HG02588 (cell line): ENCODE data around the gene CEMIP2.
"Not testable (repeated sequence)": the region's sequence is repeated elsewhere in the genome, so short reads cannot be mapped to it uniquely, and the experiment has no call there.

Source experiments
- ATAC-seq: cut with Tn5 transposase; IDR thresholded peaks from one replicate; pipeline ENCODE4 v1.9.1; 2021; ENCODE audit warnings: mild to moderate bottlenecking, moderate library complexity; ENCODE audit not compliant: unreplicated experiment

CEMIP2 gene, protein sequence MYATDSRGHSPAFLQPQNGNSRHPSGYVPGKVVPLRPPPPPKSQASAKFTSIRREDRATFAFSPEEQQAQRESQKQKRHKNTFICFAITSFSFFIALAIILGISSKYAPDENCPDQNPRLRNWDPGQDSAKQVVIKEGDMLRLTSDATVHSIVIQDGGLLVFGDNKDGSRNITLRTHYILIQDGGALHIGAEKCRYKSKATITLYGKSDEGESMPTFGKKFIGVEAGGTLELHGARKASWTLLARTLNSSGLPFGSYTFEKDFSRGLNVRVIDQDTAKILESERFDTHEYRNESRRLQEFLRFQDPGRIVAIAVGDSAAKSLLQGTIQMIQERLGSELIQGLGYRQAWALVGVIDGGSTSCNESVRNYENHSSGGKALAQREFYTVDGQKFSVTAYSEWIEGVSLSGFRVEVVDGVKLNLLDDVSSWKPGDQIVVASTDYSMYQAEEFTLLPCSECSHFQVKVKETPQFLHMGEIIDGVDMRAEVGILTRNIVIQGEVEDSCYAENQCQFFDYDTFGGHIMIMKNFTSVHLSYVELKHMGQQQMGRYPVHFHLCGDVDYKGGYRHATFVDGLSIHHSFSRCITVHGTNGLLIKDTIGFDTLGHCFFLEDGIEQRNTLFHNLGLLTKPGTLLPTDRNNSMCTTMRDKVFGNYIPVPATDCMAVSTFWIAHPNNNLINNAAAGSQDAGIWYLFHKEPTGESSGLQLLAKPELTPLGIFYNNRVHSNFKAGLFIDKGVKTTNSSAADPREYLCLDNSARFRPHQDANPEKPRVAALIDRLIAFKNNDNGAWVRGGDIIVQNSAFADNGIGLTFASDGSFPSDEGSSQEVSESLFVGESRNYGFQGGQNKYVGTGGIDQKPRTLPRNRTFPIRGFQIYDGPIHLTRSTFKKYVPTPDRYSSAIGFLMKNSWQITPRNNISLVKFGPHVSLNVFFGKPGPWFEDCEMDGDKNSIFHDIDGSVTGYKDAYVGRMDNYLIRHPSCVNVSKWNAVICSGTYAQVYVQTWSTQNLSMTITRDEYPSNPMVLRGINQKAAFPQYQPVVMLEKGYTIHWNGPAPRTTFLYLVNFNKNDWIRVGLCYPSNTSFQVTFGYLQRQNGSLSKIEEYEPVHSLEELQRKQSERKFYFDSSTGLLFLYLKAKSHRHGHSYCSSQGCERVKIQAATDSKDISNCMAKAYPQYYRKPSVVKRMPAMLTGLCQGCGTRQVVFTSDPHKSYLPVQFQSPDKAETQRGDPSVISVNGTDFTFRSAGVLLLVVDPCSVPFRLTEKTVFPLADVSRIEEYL (N-terminal part only)

DNA sequence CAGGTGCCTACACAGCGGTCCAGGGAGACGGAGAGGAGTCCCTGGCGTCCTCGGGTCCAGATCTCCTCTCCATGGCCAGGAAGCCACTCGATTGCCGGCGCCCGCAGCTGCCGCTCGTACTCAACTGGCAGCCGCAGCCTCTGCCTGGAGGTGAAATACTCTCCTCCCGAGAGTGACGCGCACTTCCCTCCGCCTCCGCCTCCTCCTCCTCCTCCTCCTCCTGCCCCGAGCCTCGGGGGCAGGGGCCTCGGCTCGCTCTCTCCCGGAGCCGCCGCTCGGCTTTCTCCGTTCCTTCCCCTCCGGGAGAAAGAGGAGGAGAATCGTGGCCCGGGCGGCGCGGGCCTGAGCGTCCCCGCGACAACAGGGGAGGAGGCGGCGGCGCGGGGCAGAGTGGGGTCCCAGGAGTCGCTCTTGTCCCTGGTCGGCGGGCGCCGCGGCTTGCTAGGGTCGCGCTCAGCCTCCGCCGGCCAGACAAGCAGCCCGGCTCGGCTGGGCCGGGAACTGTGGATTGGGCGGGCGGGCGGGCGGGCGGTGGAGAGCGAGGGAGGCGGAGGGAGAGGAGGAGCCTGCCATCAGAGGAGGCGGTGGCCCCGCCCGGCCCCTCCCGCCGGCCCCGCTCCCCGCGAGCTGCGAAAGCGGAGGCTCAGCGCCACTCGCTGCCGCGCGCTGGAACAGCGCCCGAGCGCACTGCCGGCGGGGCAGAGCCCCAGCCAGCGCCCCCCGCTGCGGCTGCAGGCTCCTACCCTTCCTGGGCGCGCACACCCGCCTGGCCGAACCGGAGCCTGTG is at the start of gene CEMIP2:
CEMIP2 (minus strand) TSS at position 126 of the 787 bp plus-strand sequence. CDS start 18,140 bp downstream, outside the sequence.
- ATAC-seq = peak; percentile 74

DNA sequence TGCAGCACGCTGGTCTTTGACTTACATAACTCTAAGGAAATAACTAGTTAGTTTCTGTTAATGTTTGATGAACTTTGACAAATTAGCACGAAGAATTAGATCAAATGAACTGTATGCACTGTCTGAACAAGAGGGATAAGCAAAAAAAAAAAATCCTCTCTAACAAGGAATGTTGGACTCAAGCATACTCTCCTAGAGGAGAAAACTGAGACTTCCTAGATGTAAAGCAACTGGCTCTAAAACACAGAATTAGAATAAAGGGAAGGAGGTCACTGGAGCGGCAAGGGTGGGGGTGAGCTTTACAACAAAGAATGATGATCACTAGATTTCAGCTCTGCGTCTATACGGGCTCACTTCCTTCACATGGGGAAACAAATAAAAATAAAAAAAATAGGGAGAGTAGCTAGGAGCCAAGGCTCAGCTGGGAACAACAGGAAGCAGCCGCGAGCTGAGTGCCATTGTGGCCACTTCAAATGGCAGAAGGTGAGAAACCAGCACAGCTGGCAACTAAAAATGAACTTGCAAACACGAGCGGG is 48.7 kb upstream of the CEMIP2 start:
- no peak for ATAC-seq

DNA sequence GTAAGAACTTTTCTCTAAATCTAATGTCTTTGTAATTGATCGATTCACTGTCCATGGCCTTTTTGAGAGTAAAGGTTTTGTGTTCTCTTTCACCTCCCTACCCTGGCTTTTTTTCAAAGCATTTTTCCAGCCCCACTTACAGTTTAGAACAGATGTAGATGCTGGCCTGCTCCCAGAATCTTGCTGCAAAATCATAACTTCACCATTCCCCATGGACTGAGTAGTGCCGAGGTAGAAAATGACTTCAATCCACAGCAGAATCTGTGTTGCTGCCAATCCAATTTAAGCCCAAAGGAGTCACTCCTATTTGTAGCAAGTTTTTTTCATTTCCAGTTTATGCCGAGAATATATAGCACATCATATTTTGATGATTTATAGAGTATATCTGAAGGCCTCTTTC is 46.5 kb upstream of the CEMIP2 start:
- ATAC-seq = no peak

DNA sequence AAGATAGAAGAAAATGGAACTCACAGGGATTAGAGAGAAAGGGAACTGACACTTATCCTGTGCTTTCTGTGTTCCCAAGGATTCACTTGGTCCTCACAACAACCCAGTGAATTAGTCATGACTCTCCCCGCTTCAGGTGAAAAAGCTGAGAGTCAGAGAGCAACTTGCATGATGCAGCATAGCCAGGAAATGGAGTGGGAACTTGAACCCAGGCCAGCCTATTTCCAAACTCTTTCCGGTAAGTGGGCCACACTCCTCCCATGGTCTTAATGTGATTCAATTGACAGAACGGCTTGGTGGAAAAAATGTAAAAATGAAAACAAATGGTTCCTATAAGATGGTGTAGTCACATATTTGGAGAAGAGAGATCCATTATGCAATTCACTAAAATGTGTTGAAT is 45.9 kb upstream of the CEMIP2 start:
- ATAC-seq = no peak

DNA sequence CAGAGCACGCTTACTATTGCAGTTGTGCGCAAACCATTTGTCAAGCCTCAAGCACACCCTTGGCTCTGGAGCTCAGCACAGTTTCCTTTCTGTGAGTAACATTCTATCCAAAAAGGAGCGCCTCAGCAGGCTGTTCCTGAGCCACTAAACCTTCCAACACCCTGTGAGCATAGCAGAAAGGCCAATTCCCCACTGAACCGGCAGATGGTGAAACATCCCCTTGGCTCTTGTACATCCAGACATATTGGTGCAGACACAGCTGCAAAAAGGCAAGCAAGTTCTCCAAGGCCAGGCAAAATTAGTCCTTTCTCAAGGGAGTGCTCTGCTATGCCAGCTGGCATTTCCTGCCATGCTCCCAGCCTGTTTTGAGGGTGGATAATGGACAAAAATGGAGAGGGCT is 44.1 kb upstream of the CEMIP2 start:
- no peak for ATAC-seq

DNA sequence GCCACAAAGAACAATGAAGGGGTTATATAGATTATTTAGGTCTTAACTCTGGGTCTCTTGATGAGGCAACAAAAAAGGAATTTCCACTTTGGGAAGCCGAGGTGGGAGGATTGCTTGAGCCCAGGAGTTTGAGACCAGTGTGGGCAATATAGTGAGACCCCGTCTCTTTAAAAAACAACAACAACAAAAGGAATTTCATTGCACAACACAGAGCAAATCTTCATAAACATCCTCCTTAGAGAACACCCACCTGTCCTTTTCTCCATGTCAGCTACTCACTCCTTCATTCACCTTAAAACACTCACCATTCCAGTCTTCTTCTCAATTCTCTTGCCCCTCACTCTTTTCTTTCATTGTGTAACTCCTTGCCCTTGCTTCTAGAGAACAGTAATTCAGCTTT is 39.8 kb upstream of the CEMIP2 start:
- ATAC-seq = no peak

DNA sequence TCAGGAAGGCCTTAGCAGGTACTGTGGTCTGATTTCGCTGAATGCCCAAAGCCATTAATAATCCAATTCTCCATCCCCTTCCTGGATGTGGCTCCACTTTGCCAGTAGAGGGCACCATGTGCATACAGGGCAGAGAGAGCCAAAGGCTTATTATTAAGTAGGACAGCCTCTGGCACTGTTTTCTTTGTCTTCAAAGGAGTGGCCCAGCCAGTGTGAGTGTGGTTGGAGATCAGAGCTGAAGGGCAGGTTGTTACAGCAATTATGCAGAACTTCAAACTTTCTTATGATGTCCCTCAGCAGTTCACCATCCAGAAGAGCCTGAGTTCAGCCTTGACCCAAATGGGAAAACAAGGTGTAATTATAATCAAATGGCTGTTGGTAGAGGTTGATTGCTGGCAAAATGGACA is 38.6 kb upstream of the CEMIP2 start:
- peak; percentile 95 for ATAC-seq

DNA sequence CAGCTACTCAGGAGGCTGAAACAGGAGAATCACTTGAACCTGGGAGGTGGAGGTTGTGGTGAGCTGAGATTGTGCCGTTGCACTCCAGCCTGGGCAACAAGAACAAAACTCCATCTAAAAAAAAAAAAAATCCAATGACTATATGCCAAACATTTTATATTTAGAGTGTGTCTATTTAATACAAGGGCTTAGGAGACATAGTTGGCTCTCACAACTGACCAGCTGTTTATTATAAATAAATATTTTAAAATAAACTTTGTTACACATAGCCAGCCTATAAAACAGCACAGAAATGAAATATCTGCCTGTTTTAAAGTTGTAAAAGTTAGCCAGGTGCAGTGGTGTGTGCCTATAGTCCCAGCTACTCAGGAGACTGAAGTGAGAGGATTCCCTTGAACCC is 36.8 kb upstream of the CEMIP2 start:
- not testable (repeated sequence) for ATAC-seq

DNA sequence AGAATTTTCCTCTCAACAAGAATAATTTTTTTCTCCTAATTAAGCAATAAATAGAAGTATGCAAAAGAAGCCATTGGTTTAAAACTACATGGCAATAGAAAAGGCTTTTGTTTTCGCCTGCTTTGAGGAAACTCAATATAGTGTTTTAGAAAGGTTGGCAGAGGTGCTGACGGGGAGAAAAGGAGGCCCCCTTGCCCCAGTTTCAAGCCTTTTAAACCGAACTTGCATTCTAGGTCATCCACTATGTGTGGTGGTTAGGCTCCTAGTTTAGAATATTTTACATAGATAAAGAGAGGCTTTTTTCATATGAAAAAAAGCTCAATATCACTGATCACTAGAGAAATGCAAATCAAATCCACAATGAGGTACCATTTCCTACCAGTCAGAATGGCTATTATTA is 33.5 kb upstream of the CEMIP2 start:
- ATAC-seq = no peak

DNA sequence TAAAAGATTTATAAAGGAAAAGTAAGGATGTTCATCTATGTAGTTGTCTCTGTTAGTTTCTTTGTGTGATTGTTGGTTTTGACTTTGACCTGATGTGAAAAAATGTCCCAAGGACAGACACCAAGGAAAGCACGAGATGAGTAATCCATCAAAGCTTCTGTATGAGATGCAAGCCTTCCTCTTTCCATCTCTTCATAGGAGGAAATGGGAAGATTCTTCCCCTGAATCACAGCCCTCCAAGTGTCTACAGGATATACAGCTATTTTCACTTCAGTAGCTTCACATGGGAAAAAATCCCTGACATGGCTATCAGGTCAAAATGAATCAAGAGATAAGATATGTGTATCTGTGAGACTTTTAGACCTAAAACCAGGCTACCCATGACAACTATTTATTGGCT is 29.0 kb upstream of the CEMIP2 start:
- ATAC-seq = no peak

DNA sequence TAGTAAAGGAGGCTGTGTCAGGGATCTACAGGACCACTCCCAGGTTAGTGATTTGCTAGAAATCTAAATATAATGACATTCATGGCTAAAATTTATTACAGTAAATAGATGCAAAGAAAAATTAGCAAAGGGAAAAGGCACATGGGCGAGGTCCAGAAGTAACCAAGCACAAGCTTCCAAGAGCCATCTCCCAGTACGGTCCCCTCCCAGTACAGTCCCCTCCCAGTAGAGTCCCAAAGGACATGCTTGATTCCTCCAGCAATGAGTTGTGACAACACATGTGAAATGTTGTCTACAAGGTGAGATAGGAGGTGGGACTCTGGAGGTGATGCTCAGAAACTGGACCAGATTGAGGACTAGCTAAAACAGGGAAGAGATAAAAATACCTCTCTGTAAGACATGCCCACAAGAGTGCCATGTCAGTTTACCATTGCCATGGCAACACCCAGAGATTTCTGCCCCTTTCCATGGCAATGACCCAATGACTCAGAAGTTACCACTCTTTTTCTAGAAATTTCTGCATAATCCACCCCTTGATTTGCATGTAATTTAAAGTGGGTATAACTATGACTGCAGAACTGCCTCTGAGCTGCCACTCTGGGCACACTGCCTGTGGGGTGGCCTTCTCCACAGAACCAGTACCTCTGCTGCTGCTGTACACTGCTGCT is 27.9 kb upstream of the CEMIP2 start:
- ATAC-seq = no peak

DNA sequence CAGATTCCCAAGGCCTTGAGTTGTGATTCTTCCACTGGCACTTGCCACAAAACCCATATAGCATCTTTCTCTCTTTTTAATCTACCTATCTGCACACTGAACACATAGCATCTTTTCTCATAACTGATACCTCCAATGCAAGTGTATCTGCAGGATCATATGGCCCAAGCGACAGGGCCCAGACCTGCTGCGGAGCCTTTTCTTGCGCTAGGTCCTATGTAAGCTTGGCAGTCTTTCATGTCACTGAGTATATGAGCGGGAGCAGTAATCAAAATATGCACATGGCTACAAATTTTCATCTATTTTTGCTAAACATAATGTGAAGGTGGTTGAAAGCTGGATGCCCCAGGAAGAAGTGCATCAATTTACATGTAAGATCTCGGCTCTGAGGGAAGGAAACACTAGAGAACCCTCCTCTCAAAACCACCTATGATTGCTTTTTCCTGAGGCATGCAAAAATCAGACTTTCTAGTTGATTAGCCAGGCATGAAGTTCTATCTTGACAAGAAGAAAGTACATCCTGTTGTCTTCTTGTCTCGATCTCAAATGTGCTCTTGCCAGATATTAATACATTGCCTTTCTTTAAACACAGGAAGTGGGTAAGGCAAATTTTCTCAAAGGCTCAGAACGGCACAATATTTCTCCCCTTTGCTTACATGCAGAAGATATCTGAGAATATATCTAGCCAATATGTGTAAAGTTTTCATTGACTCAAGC is 26.9 kb upstream of the CEMIP2 start:
- ATAC-seq = peak; percentile 86

DNA sequence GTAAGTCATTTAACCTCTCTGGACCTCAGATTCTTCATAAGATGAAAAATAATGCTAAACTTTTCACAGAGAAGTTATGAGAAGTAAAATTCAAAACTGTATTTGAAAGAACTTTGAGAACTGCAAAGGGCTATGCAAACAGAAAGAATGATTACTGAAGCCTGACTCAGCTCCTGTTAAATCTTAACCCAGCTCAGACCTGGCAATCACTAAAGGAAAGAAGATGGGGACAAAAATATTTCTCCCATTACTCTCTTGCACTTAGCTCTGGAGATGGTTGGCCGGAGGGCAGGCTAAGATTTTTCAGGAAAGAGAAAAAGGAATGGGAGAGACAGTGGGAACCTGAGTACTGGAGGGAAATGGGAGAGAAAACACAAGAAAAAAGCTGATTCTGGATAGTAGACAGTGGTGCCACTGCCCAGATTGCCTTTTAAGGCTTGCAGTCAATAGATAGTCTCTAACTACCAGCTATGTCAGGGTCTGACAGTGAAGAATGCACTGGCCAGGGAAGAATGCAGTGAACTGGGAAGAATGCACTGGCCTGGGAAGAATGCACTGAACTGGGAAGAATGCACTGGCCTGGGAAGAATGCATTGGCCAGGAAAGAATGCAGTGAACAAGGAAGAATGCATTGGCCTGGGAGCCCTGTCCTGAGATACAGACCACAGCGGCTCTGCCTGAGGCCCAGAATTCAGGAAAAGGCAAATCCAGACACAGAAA is 25.2 kb upstream of the CEMIP2 start:
- no peak for ATAC-seq

DNA sequence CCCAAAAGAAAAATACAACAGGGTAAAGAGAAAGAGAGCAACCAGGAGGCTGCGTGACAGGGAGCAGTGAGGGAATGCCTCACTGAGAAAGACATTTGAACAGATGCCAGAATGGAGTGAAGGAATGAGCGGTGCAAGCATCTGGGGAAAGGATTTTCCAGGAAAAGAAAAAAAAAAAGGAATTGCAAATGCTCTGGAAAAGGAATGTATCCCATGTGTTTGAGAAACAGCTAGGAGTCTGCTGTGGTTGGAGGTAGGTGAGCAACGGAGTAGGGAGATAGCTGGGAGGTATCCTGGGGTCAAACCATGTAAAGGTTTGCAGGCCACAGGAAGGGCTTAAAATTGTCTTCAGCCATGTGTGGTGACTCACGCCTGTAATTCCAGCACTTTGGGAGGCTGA is 23.6 kb upstream of the CEMIP2 start:
- ATAC-seq = no peak

DNA sequence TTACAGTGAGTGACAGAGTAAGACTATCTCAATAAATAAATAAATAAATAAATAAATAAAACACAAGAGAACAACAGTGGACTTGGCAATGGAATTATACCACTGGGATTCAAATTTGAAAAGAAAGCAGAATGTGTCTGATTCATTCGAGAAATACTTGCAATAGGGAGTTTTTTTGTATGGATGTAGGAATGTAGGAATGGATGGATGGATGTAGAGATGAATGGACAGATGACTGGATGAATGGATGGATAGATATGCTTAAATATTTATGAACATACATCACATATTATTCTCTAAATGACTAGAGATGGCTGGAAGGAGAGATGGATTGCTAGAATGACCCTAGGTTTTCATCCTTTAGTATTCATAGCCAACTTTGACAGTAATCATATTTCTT is 22.0 kb upstream of the CEMIP2 start:
- ATAC-seq = no peak

DNA sequence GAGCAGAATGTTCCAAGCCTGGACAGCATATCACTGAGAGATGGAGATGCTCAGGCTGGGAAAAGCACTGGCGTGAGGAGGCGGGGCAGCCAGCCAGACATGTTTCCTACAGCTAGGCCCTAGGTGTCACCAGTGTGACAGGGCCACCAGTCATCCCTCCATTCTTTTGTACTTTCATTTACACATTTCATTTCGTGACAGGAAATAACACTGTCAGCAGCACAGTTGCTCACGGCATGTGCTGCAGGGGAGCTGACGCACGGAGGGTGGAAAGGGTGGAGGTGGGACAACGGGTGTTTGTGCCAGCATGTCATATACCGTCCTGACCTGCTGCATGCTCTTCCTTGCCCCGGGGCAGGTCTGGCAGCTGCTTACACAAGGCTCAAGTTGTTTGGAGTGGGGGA is 14.8 kb upstream of the CEMIP2 start:
- ATAC-seq = peak; percentile 87

DNA sequence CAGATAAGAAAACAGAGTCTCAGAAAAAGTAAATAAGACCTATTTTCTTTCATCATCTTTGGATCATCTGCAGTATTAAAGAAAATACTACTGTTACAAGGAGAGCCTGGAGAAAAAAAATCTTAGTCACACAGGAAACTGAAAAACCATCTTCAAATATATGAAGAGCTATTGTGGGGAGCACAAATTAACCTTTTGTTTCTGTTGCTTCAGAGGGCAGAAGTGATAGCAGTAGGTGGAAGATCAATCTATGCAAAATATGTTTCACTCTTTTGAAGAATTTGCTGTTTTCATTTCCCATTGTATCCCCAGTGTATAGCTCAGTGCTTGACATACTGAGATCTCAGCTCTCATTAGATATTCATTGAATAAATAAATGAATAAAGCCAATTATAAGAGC is 13.1 kb upstream of the CEMIP2 start:
- peak; percentile 47 for ATAC-seq

DNA sequence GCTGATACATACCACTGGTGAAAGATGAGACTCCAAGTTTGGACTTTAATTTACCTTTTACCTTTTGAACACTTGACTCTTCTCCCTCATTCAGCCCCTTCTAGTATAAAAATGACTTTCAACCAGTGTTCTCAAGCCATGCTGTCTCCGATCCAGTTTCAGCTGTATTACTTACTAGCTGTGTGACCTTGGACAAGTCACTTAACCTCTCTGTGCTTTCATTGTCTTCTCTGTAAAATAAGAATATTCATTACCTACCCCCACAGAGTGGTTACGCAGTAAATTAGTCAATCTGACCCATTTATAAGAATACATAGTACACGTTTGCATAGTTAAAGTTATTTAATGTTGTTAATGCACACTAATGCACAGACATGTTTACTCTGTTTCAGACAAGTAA is 12.6 kb upstream of the CEMIP2 start:
- ATAC-seq = no peak
